ENCODE results near the gene CAP2. TPM values are rescaled to one million over a fixed set of nuclear protein-coding genes. Genes with fewer than 3 reads are reported as not detected.

CAP2 gene
- total RNA-seq, 1 experiment from 2014 or later: 37.0 TPM

- TF ChIP-seq CTCF (IDR thresholded peaks at IDR 0.05): no peak
- no peak for TF ChIP-seq TCF7L2 (IDR thresholded peaks at IDR 0.05; ENCODE audit: low read depth, low read length)
- TF ChIP-seq POLR2AphosphoS5 (IDR thresholded peaks at IDR 0.05; ENCODE audit: low read depth, low read length): no peak
- TF ChIP-seq REST (IDR thresholded peaks at IDR 0.05; ENCODE audit: insufficient read depth in 1 of 2, low read depth in 2 of 2, low read length in 1 of 2): no peak
- no peak for TF ChIP-seq SIN3A (IDR thresholded peaks at IDR 0.05; ENCODE audit: borderline replicate concordance, insufficient read depth, low read depth, low read length)
- Histone ChIP-seq H3K27ac (ENCODE audit: low read length) (peak overlapping the region; percentile 96), H3K4me3 (ENCODE audit: low read depth in 2 of 2, low read length in 2 of 2) (peak overlapping the region; percentile 70 to 75), H3K9me3 (ENCODE audit: control insufficient read depth, insufficient read depth, low read depth, low read length) (no peaks in the 10 kb centered on the region), H3K27me3 (ENCODE audit: control insufficient read depth, insufficient read depth, low read length) (no peaks in the 10 kb centered on the region), H3K4me1 (ENCODE audit: control insufficient read depth, insufficient read depth, low read length) (peaks cover 14% of the 10 kb centered on the region; the same call in 1 of the 2 replicates), H3K36me3 (ENCODE audit: control insufficient read depth, insufficient read depth, low read length) (no peaks in the 10 kb centered on the region)
- intact Hi-C loops (cut with micrococcal nuclease; ENCODE audit: unreplicated experiment): loop anchor here (10.0 kb wide), 2 partner anchors 109 to 191 kb away; partner anchors contain the start of gene RBM24
- BruUV-seq (replicated peaks): no TSS peak
- ChIA-PET CTCF (no interaction called here), POLR2A (interaction anchor here (0.6 kb wide), 1 partner anchor 60 kb away, joined by 4 read pairs; no protein-coding TSS in a partner anchor)
- DNase-seq (ENCODE audit: low read depth, low spot score) (no peak), ATAC-seq (peak; percentile 89)
- in situ Hi-C loops (cut with HindIII; ENCODE audit: low pct_unique_long_range_greater_than_20kb, low sequenced_read_pairs): no loop called here
Measured at GRCh38 chr6:17393892-17394631, 667 bp downstream of the CAP2 start.

GRCh38 chr6:17395112-17395511 lies 1.7 kb downstream of the CAP2 start:
- intact Hi-C loops (cut with micrococcal nuclease; ENCODE audit: unreplicated experiment): loop anchor here (10.0 kb wide), 2 partner anchors 110 to 190 kb away; partner anchors contain the start of gene RBM24
- ChIA-PET POLR2A (interaction anchor here (0.6 kb wide), 1 partner anchor 107 kb away, joined by 3 read pairs; no protein-coding TSS in a partner anchor), CTCF (no interaction called here)
- Histone ChIP-seq H3K4me3 (ENCODE audit: low read depth in 2 of 2, low read length in 2 of 2) (peak overlapping the region in 1 of 2 experiments; percentile 70; a peak in 3 of 4 replicates), H3K27me3 (ENCODE audit: control insufficient read depth, insufficient read depth, low read length) (no peaks in the 10 kb centered on the region), H3K4me1 (ENCODE audit: control insufficient read depth, insufficient read depth, low read length) (peaks cover 14% of the 10 kb centered on the region; the same call in 1 of the 2 replicates), H3K27ac (ENCODE audit: low read length) (peak overlapping the region; percentile 96), H3K9me3 (ENCODE audit: control insufficient read depth, insufficient read depth, low read depth, low read length) (no peaks in the 10 kb centered on the region), H3K36me3 (ENCODE audit: control insufficient read depth, insufficient read depth, low read length) (no peaks in the 10 kb centered on the region)
- in situ Hi-C loops (cut with HindIII; ENCODE audit: low pct_unique_long_range_greater_than_20kb, low sequenced_read_pairs): no loop called here
- TSS peak; percentile 69 for BruUV-seq (replicated peaks)
- ATAC-seq: no peak
- DNase-seq (ENCODE audit: low read depth, low spot score): no peak
- no peak for TF ChIP-seq CTCF (IDR thresholded peaks at IDR 0.05)
- no peak for TF ChIP-seq REST (IDR thresholded peaks at IDR 0.05; ENCODE audit: insufficient read depth in 1 of 2, low read depth in 2 of 2, low read length in 1 of 2)
- no peak for TF ChIP-seq SIN3A (IDR thresholded peaks at IDR 0.05; ENCODE audit: borderline replicate concordance, insufficient read depth, low read depth, low read length)
- TF ChIP-seq POLR2AphosphoS5 (IDR thresholded peaks at IDR 0.05; ENCODE audit: low read depth, low read length): no peak
- no peak for TF ChIP-seq TCF7L2 (IDR thresholded peaks at IDR 0.05; ENCODE audit: low read depth, low read length)
